Fibroblast of the aortic adventitia (primary cell): ENCODE measurements around the gene PLA2G5. TPM values are rescaled to one million over a fixed set of nuclear protein-coding genes. Genes with fewer than 3 reads are reported as not detected.

ENCODE experiments used
- DNase-seq: peaks from one replicate; pipeline ENCODE4 v3.0.0-alpha.2; 2010; ENCODE audit warnings: low read depth
- H3K4me3 ChIP-seq: 2 replicates; pipeline ENCODE4 v1.5.1; 2011; ENCODE audit warnings: low read depth, mild to moderate bottlenecking, control low read depth, low read length, moderate library complexity
- CTCF ChIP-seq: IDR thresholded peaks from 2 replicates; pipeline ENCODE4 v1.5.1; 2011; ENCODE audit warnings: mild to moderate bottlenecking, low read length, control low read depth, inconsistent platforms; ENCODE audit not compliant: insufficient read depth
- total RNA-seq: library from RNA; depleted of rRNA; stranded (reverse); fragments of >200 nt; gene quantifications from 2 replicates; pipeline ENCODE4 v1.2.3, GENCODE V29; 2012; ENCODE audit warnings: low replicate concordance

PLA2G5 gene
- total RNA-seq, 1 donor: 0.36 TPM

- no peak overlapping the region for H3K4me3 ChIP-seq
- peak; percentile 60 for DNase-seq
- no peak for TF ChIP-seq CTCF
Measured at GRCh38 chr1:20074725-20075171, 4.8 kb downstream of the PLA2G5 start.

- no peak overlapping the region for H3K4me3 ChIP-seq
- no peak for TF ChIP-seq CTCF
- no peak for DNase-seq
Measured at GRCh38 chr1:20075345-20075744, 5.4 kb downstream of the PLA2G5 start.

GRCh38 chr1:20076223-20076622 is 6.2 kb downstream of the PLA2G5 start:
- DNase-seq: no peak
- no peak overlapping the region for H3K4me3 ChIP-seq
- no peak for TF ChIP-seq CTCF

GRCh38 chr1:20076710-20077461 is 6.9 kb downstream of the PLA2G5 start:
- H3K4me3 ChIP-seq: no peak overlapping the region
- TF ChIP-seq CTCF: no peak
- no peak for DNase-seq

- H3K4me3 ChIP-seq: no peak overlapping the region
- no peak for DNase-seq
- no peak for TF ChIP-seq CTCF
Measured at GRCh38 chr1:20078171-20078651, 8.2 kb downstream of the PLA2G5 start.

GRCh38 chr1:20078711-20079110 is 8.7 kb downstream of the PLA2G5 start:
- DNase-seq: no peak
- H3K4me3 ChIP-seq: no peak overlapping the region
- no peak for TF ChIP-seq CTCF
